Measurements from ENCODE around the gene ABAT. TPM values are rescaled to one million over a fixed set of nuclear protein-coding genes. Genes with fewer than 3 reads are reported as not detected.

The ABAT gene
- total RNA-seq, 4 donors from 2014 or later = 9.6 to 24.0 (median 21.3) TPM

DNA sequence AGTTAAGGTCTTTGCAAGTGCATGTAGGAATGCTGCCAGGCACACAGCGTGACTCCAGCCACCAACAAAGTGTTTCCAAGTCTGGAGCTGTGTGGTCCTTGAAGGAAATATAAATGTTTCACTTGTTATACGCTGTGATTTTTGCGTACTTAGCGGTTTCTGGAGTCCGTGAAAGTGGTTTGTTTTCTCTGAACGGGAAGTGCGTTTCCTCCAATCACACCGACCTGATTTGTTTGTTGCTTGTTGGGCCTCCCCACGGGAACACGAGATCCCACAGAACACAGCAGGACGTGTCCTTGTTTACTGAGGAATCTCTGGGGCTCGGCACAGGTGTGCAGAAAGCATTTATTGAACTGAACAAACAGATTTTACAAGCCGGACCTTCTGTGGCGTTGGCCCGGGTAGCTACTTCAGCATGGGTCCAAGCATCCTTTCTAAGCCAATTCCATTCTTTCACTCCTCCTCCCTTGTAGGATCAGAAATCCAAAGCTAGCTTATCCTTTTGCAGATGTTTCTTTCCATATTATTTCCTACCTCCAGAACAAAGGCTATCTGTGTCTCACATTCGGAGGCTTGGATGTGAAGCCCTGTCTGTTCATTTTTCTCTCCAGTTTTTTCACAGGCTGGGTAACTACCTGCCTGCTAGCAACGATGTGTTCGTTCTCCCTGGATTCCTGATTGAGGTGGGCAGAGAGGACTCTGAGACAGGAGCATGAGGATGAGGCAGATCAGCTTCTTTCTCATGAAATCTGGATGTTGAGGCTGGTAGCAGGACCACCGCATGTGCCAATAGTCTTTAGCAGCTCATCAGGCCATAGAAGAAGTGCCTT, 44.6 kb downstream of the ABAT start:
- no peak for DNase-seq (ENCODE audit: low spot score in 2 of 2)
- Histone ChIP-seq H3K27ac (no peak overlapping the region), H3K4me3 (no peak overlapping the region), H3K4me1 (peaks cover 0 to 12% (median 2%) of the 10 kb centered on the region in 4 donors), H3K9me3 (peaks cover 0 to 14% (median 0%) of the 10 kb centered on the region in 4 donors), H3K27me3 (no peaks in the 10 kb centered on the region), H3K36me3 (peaks cover 0 to 28% (median 0%) of the 10 kb centered on the region in 3 donors)
- no peak for TF ChIP-seq EP300 (IDR thresholded peaks at IDR 0.05)
- TF ChIP-seq, protein P1, sequence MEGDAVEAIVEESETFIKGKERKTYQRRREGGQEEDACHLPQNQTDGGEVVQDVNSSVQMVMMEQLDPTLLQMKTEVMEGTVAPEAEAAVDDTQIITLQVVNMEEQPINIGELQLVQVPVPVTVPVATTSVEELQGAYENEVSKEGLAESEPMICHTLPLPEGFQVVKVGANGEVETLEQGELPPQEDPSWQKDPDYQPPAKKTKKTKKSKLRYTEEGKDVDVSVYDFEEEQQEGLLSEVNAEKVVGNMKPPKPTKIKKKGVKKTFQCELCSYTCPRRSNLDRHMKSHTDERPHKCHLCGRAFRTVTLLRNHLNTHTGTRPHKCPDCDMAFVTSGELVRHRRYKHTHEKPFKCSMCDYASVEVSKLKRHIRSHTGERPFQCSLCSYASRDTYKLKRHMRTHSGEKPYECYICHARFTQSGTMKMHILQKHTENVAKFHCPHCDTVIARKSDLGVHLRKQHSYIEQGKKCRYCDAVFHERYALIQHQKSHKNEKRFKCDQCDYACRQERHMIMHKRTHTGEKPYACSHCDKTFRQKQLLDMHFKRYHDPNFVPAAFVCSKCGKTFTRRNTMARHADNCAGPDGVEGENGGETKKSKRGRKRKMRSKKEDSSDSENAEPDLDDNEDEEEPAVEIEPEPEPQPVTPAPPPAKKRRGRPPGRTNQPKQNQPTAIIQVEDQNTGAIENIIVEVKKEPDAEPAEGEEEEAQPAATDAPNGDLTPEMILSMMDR (IDR thresholded peaks at IDR 0.05) = no peak
- TF ChIP-seq POLR2A (IDR thresholded peaks at IDR 0.05) = no peak
- 41% methylated on average over 19 of the region's 19 CpGs for WGBS, 2 donors

DNA sequence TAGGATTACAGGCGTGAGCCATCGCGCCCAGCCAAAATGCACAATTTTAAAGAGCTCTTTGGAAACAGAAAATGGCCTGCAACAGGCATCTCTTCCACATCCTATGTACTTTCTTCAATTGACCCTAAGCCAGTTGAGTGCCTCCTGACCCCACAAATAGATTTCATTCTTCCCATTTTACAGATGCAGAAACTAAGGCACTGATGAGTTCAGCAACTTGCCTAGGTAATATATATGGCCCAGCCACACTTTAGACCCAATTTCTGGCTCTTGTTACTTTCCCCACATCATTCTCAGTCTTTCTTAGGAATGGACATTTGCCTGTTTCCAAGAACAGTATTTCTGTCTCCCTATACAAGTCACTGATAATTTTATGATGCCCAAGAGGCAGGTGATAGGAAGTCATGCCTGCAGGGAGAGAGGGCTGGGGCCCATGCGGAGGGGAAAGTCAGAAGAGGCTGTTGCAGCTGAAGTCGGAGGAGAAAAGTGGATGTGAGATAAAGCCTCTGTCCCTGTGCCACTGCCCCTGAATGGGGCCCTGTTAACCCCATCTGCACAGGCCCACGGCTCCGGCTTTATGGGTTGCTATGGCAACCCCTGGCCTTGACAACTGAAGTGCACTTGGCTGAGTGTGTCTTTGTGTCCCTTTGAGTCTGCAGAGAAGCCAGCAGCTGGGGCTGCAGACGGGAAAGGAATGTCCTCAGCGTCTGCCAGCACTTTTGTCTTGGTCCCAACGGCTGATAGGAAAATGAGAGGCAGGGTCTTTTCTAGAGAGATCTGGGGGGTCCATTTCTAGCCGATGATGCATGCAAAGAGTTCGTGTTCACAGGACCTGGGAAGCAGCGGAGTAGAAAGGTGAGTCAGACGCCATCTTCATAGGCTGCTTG, 45.9 kb downstream of the ABAT start:
- WGBS, 2 donors = 45% methylated on average over 14 of the region's 14 CpGs
- peaks cover 0 to 14% (median 0%) of the 10 kb centered on the region in 4 donors for H3K9me3 ChIP-seq

DNA sequence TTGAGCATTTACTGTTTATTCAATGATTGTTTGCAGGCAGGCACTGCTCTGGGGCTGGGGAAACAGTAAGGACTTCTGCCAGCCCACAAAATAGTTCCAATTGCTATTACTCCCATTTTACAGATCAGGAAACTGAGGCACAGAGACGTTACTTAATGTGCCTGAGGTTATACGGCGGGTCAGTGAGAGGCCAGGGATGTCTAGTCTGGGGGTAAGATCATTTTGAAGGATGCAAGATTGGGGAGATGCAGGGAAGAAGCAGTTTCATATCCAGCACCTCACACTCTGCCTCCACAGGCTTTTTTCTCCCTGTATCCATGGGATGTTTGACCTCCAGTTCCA, 46.5 kb downstream of the ABAT start:
- WGBS, 2 donors = 71 to 78% methylated on average over 3 of the region's 3 CpGs
- peaks cover 0 to 19% (median 0%) of the 10 kb centered on the region in 3 donors for H3K36me3 ChIP-seq
- H3K4me1 ChIP-seq = peaks cover 0 to 12% (median 2%) of the 10 kb centered on the region in 4 donors
- no peaks in the 10 kb centered on the region for H3K27me3 ChIP-seq
- no peak for TF ChIP-seq POLR2A (IDR thresholded peaks at IDR 0.05)
- TF ChIP-seq, protein P1 (IDR thresholded peaks at IDR 0.05) = no peak
- TF ChIP-seq EP300 (IDR thresholded peaks at IDR 0.05) = no peak
- peaks cover 0 to 14% (median 0%) of the 10 kb centered on the region in 4 donors for H3K9me3 ChIP-seq
- H3K4me3 ChIP-seq = no peak overlapping the region
- DNase-seq (ENCODE audit: low spot score in 2 of 2) = no peak
- no peak overlapping the region for H3K27ac ChIP-seq

More for the DNA sequence above, 45.9 kb downstream of the ABAT start:
- no peak for TF ChIP-seq EP300 (IDR thresholded peaks at IDR 0.05)
- TF ChIP-seq, protein P1 (IDR thresholded peaks at IDR 0.05) = no peak
- TF ChIP-seq POLR2A (IDR thresholded peaks at IDR 0.05) = no peak
- H3K4me1 ChIP-seq = peaks cover 0 to 12% (median 2%) of the 10 kb centered on the region in 4 donors
- no peak overlapping the region for H3K27ac ChIP-seq
- peaks cover 0 to 21% (median 0%) of the 10 kb centered on the region in 3 donors for H3K36me3 ChIP-seq
- H3K27me3 ChIP-seq = no peaks in the 10 kb centered on the region
- no peak for DNase-seq (ENCODE audit: low spot score in 2 of 2)
- no peak overlapping the region for H3K4me3 ChIP-seq

DNA sequence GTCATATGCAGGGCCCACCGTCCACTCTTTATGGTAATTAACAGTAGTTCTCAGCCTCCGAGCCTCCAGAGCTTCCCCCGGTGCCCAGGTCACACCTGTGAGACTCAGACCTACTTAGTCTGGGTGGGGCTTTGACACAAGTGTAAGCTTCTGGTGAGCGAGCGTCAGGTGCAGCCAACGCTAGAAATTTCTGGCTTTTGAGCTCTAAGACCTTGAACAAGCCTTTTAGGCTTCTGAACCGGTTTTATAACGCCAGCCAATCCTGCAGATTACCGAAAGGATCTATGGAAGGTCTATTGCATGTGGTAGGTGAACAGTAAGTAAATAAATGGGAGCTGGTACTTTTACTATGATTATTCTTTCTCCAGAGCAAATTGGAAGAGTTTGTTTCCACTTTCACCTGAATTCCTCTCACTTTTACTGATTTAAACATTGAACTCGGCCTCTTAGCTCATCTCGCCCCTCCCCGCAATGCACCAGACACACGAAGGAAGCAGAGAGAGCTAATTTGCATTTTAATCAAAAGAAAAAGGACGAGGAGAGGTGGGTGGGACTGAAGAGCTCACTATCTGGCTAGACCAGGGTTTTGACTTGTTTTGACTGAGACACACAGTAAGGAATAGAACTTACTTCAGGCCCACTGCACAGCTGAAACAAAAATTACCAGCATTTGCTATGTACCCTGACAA, 47.1 kb downstream of the ABAT start:
- peaks cover 0 to 14% (median 0%) of the 10 kb centered on the region in 4 donors for H3K9me3 ChIP-seq
- no peak overlapping the region for H3K27ac ChIP-seq
- DNase-seq (ENCODE audit: low spot score in 2 of 2) = no peak
- H3K36me3 ChIP-seq = peaks cover 0 to 13% (median 0%) of the 10 kb centered on the region in 3 donors
- H3K27me3 ChIP-seq = no peaks in the 10 kb centered on the region
- no peak for TF ChIP-seq EP300 (IDR thresholded peaks at IDR 0.05)
- TF ChIP-seq, protein P1 (IDR thresholded peaks at IDR 0.05) = no peak
- TF ChIP-seq POLR2A (IDR thresholded peaks at IDR 0.05) = no peak
- H3K4me3 ChIP-seq = no peak overlapping the region
- WGBS, 2 donors = 58 to 63% methylated on average over 14 of the region's 14 CpGs
- peaks cover 0 to 12% (median 2%) of the 10 kb centered on the region in 4 donors for H3K4me1 ChIP-seq

All from tibial nerve (tissue), 4 donors.